TTC549 (cell line): ENCODE measurements around the gene PLEKHF1.

Experiments
- FAIRE-seq: peaks from 2 replicates; lab custom pipeline; 2012; peaks lifted over from hg19 to GRCh38; lab: Jason Lieb, UNC

Gene PLEKHF1

DNA sequence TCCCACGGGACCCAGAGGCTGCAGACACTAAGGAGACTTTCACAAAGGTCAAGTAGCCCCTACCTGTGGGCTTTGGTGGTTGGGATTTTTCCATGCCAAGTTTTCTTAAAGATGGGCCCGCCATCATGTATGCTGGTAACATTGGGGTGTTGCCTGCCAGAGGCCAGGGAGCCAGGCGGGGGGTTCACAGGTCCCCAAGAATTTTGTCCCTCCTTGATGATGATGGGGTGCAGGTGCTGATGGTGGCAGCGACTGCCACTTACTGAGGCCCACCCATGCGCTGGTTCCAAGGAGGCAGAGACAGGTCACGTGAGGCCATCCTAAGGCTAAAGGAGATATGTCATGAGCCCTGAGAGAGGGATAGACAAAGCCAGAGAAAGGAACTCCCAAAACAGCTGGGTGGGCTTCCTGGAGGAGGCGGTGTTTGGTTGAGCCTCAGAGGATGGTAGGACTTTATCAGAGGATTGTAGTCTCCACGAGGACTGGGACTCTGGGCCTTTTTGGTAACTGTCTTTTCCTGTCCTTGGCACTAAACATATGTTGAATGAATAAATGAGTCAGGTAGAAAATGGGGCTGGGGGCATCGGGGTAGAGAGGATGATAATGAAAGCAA is 14.4 kb downstream of the PLEKHF1 start:
- FAIRE-seq = no peak

DNA sequence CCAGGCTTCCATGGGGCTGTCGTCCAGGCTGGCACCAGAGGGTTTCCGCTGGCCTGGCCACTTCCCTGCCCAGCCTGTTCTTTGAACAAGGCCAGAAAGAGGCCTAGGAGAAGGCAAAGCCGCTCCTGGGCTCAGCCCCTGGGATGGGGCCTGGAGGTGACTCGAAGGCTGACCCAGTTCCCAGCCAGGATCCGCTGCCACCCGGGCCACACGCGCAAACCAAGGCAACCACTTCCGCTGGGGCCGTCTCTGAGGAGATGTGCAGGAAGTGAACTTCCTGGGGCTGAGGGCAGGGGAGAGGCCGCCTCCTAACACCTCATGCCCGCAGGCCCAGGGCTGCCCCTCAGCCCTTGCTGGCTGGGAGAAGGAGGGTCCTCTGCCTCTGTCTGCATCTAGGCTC is 15.2 kb downstream of the PLEKHF1 start:
- FAIRE-seq = no peak

DNA sequence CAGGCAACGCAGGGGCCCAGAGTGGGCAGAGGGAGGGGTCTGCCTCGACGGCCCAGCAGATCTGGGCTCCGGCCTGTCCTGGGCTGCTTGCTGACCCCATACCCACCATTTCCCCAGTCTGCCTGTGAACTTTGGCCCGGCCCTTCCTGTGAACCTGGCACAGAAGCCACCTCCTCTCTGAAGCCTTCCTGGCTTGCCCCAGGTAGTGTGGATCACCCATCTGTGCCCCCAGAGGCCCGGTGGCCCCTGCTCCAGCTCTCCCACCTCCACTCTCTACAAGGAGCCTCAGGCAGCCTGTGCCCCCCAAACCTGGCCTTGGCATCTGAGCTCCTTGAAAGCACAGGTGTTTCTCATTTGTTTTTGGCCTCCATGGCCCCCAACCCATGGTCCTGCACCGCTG is 15.7 kb downstream of the PLEKHF1 start:
- FAIRE-seq = no peak

DNA sequence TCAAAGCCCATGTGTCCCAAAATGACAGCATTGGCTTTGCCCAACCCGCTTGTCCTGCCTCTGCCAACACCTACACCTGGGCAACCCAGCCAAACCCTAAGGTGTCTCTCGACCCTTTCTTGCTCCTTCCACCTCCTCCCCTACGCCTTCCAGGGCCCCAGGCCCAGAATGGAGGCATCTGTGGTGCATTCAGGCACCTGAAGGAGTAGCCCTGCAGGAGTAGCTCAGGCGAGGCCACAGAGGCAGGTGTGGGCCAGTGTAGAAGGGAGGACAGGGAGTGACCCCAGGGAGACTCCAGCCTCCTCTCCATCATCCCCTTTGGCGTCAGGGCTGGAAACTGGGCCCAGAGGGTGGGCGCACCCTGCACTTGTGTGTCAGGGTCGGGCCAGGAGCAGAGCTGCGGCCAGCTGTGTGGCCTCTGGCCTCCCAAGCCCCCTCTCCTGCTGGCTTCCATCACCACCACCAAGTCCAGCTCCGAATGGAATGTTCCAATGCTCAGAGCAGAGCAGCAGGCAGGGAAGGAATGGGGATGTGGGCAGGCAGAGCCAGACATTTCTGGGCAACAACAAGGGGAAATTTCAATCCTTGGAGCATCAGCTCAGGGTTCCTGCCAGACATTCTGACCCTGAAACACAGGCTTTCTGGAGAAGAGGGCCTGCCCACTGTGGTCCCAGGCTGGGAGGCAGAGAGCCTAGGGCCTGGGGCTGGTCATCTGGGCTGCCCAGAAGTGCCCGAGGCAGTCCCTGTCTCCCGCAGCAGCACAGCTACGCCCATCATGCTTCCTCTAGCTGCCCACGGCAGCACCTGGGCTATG is 16.4 kb downstream of the PLEKHF1 start:
- no peak for FAIRE-seq

DNA sequence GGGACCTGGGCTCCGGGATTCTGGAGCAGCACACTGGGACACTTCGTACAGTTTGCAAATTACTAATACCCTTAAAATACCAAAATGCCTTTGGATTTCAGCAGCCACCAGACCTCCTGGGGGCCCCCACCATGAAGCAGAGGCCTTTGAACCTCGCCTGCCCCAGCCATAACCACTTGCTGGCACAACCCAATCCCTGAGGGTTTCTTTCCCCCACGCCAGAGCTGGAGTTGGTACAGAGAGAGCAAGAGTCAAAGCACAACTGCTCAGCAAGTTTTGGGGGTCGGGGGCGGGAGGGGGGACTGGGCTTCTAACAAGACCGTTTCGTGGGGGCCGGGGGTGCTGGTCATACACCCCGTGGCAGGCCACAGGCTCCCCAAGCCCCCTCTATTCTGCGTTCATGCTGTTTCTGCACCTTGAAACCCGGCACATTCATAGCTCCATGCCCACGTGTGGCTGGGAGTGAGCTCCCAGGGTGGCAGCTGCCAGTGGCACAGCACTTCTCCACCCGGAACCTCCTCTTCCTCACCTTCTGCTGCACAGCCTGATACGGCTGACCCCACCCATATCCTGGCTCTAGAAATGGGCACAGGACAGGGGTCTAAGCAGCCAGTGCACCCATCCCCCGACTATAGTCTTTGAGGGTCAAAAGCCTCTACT is 17.1 kb downstream of the PLEKHF1 start:
- FAIRE-seq = no peak

DNA sequence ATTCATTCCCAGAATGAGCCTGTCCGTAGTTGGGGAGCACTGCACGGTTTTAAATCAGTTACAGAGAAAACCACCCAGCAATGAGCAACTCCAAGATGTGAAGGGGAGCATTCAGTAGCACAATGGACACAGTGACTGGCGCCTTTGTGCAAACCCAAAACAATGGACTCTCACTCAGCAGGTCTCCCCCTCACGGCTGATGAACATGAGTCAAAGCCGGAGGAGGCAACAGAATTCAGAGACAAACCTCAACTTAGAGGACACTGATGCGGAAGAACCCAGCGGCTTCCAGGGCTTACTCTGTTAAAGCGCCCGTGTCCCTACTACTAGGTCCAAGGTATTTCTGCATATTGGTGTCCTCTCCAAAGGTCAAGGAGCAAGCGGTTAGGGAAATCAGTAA is 17.7 kb downstream of the PLEKHF1 start:
- no peak for FAIRE-seq

DNA sequence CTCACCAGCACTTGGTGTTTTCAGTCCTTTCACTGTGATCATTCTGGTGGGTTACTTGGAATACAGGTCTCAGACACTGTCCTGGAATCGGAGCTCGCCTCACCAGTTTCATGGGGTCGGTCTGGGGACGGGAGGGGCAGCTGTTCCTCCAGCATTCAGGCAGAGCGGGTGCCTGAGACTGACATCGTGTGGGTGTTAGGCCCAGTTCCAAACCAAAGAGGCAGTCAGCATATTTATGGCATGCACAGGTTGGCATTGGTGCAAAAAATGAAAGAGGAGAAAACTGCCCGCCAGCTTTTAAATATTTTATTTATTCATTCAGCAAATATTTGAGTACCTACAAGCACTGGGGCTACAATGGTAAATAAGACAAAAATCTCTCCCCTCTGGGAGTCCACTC is 20.1 kb downstream of the PLEKHF1 start:
- FAIRE-seq = no peak

DNA sequence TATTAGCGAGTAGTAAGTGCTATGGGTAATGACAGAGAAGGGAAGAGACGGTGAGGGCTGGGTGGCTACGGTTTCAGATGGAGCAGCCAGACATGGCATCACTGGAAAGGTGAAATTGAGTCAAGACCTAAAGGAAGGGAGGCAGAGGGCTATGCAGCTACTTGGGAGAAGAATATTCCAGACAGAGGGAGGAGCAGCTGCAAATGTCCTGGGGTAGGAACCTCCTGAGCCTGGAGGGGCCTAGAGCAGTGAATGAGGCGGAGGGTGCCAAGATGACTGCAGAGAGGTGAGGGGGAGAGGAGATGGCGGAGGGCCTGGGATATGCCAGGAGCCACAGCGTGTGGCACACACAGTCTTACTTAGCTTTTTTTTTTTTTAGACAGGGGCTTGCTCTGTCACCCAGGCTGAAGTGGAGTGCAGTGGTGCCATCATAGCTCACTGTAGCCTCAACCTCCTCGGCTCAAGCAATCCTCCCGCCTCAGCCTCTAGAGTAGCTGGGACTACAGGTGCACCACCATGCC is 21.1 kb downstream of the PLEKHF1 start:
- FAIRE-seq = no peak

DNA sequence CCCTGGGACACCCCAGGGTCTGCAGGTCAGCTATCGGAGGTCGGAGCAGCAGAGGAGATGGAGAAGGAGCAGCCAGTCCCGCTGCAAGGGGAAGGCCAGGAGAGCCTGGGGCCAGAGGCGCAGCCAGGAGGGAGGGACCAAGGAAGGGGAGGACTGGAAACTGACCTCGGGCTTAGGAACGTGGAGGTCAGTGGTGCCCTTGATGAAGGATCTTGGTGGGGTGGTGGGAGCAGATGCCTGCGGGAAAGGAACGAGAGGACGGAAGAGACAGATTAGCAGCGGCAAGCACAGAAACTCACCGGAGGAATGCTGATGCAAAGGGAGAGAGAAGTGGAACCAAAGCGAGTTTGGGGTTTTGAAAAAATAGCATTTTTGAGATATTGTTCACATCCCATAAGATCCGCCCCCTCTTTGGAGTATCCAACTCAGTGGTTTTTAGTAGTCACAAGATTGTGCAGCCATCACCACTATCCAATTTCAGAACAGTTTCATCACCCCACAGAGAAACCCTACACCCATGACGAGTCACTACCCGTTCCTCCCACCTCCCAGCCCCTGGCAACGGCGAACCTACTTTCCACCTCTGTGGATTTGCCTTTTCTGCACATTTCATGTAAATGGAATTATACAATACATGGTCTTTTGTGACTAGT is 22.1 kb downstream of the PLEKHF1 start:
- no peak for FAIRE-seq

DNA sequence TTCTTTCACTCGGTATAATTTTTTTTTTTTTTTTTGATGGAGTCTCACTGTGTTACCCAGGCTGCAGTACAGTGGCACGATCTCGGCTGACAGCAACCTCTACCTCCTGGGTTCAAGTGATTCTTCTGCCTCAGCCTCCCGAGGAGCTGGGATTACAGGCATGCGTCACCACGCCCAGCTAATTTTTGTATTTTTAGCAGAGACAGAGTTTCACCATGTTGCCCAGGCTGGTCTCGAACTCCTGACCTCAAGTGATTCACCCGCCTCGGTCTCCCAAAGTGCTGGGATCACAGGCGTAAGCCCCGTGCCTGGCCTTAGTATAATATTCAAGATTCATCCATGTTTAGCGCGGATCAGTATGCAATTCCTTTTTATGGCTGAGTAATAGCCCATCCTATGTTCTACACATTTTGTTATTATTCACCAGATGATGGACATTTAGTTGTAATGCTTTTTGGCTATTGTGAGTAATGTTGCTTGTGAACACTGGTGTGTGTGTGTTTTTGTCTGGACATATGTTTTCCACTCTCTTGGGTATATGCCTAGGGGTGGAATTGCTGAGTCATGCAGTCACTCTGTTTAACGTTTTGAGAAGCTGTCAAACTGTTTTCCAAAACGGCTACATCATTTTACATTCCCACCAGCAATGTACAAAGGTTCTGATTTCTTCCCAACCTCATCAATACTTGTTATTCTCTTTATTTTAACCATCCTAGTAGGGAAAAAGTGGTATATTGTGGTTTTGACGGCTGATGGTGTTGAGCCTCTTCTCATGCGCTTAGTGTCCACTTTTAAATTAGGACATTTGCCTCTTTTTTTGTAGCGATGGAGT is 22.9 kb downstream of the PLEKHF1 start:
- no peak for FAIRE-seq

DNA sequence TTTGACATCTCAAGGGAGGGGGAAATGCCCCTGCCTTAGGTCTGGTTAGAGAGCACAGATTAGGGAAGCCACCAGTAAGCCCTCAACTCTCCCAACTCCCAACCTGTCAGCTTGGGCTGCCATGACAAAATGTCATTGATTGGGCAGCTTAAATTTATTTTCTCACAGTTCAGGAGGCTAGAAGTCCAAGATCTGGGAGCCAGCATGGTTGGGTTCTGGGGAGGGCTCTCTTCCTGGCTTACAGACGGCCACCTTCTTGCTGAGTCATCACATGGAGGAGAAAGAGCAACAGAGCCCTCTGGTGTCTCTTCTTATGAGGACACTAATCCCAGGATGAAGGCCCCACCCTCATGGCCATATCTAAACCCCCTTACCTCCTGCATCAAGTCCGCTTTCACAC is 25.6 kb downstream of the PLEKHF1 start:
- FAIRE-seq = no peak

DNA sequence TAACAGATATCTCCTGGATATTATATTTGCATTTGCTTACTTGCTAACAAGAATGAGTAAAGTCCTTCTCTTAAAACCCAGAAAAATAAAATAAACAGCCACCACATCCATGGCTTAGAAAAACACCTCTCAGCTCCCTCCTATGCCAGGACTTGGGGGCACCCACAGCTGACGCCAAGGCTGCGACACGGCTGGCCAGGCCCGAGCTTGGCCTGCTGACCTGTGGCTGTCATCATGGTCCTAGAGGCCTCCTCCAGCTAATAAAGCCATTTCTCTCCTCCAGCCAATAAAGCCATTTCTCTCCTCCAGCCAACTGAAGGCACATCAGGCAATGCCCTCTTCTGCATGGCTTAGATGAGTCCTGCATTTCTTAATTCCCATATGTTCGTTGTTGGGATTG is 28.9 kb downstream of the PLEKHF1 start:
- FAIRE-seq = no peak

DNA sequence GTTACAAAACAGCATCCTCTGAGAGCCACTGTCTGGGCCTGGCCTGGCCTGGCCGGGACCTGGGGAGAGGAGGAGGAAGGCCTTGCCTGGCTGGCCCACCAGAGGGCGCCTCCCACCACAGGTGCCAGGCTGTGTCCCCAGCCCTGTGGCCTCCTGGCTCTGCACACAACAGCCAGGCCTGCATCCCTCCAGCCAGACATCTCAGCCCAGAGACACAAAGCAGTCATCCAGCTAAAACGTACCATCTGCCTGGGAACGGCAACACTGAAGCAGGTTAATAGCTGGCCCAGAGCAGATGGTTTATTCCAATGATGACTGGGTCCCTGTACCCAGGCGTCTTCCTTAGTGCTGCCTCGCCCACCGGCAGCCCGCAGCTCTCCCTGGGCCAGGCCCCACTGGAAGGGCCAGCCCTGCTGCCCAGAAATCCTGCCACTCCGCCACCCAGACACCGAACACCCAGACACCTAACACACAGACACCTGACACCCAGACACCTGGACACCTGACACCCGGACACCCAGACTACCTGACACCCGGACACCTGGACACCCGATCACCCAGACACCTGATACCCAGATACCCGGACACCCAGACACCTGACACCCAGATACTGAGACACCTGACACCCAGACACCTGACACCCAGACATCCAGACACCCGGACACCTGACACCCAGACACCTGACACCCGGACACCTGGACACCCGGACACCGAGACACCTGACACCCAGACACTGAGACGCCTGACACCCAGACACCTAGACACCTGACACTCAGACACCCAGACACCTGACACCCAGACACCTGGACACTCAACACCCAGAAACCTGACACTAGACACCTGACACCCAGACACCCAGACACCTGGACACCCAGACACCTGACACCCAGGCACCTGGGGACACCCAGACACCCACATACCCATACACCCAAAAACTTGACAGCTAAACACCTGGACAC is 29.7 kb downstream of the PLEKHF1 start:
- FAIRE-seq = no peak

DNA sequence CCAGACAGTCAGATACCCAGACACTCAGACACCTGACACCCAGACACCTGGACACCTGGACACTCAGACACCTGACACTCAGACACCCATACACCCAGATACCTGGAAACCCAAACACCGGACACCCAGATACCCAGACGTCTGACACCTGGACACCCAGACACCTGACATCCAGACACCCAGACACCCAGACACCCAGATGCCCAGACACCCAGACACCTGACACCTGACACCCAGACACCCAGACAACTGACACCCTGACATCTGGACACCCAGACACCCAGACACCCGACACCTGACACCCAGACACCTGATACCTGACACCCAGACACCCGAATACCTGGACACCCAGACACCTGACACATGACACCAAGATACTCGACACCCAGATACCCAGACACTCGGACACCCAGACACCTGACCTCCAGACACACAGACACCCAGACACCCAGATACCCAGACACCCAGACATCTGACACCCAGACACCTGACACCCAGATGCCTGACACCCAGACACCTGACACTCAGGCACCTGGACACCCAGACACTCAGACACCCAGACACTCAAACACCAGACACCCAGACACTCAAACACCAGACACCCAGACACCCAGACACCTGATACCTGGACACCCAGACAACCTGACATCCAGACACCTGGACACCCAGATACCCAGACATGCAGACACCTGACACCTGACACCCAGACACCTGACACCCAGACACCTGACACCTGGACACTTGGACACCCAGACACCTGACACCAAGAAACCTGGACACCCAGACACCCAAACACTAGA is 30.7 kb downstream of the PLEKHF1 start:
- FAIRE-seq = no peak

DNA sequence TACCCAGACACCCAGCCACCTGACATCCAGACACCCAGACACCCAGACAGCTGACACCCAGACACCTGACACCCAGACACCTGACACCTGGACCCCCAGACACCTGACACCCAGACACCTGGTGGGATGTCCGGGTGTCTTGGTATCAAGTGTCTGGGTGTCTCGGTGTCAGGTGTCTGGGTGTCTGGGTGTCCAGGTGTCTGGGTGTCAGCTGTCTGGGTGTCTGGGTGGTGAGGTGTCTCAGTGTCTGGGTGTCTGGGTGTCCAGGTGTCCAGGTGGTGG is 31.2 kb downstream of the PLEKHF1 start:
- no peak for FAIRE-seq

DNA sequence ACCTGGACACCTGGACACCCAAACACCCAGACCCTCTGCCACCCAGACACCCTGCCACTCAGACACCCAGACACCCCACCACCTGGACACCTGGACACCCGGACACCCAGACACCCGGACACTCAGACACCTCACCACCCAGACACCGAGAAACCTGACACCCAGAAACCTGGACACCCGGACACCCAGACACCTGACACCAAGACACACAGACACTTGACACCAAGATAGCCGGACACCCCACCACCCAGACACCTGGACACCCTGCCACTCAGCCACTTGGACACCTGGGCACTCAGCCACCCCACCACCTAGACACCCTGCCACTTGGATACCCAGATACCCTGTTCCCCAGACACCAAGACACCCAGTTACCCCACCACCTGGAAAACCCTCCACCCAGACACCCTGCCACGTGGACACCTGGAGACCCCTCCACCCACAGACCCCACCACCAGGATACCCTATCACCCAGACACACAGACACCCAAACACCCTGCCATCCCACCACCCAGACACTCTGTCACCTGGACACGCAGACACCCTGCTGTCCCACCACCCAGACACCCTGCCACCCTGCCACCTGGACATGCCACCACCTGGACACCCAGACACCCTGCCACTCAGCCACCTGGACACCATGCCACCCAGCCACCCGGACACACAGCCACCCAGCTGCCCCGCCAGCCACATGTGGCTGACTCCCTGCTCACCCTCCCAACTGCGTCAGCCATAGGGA is 32.4 kb downstream of the PLEKHF1 start:
- no peak for FAIRE-seq

DNA sequence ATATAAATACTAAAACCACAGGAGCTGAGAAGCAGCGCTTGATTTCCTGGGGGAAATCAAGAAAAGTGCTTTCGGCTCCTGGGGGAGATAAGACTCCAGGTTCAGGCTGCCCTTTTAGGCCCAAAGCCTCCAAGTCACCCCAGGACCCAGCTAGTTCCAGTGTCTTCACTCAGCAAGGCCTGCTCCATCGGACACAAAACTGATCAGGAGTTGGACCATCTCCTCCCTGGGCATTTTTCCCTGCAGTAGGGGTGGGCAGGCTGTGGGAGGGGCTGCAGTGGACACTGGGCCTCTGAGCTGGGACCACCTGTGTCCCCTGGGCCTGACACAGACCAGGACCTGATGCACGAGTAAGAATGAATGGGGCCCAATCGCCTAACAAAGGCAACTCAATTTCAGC is 34.6 kb downstream of the PLEKHF1 start:
- no peak for FAIRE-seq

DNA sequence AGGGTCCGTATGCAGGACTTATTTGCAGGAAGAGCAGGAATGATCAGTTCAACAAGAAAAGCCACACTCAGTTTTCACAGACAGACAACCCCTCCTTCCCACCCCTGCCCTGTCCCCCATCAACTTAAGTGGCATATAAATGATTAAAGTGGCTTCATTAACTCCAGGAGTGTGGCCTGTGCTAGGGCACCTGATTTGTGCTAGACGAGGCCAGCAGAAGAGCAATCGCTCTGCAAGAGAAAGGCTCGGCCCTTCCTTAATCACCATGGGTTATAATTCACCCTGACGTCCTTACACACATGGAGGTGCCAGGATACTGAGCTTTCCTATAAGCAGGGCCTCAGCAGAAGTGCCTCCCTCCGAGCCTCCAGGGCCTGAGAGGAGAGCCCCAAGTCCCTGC is 35.2 kb downstream of the PLEKHF1 start:
- no peak for FAIRE-seq

DNA sequence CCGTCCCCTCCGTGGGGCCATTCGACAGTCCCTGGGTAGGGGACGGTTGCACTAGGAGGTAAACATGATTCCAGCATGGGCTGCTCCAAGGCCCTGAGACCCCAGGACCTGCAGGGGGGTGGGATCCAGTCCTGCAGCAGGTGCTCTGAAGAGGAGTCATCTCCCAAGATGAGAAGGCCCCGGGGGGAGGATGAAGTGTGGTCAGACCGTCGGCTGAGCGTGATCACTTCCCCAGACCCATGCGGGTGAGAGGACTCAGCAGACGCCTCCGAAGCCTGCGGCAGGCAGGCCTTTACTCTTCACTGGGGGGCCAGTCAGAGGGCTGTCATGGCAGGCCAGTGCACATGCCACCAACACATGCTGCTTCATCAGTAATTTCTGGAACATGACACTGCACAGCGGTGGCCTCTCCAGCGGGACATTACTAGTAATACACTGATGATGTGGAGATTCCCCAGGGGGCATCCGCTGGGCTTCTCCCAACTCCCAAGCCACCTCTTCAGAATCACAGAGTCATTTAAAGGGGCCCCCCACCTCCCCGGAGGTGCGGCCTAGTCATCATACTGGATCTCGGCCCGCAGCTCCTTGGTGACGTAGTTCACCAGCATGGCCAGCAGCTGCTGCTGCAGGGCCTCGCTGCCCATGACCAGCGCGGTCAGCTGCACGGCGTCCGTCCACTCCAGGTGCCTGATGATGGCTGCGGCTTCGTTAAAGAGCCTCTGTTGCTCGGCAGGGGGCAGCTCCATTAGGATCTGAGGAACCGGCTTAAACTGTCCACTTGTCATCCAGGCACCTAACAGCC is 37.1 kb downstream of the PLEKHF1 start:
- no peak for FAIRE-seq
